ENCODE results near the gene SLC27A4. TPM values are rescaled to one million over a fixed set of nuclear protein-coding genes. Genes with fewer than 3 reads are reported as not detected.

Gene SLC27A4
- total and polyA plus RNA-seq, 12 donors: 6.6 to 40.0 (median 20.6) TPM

DNA sequence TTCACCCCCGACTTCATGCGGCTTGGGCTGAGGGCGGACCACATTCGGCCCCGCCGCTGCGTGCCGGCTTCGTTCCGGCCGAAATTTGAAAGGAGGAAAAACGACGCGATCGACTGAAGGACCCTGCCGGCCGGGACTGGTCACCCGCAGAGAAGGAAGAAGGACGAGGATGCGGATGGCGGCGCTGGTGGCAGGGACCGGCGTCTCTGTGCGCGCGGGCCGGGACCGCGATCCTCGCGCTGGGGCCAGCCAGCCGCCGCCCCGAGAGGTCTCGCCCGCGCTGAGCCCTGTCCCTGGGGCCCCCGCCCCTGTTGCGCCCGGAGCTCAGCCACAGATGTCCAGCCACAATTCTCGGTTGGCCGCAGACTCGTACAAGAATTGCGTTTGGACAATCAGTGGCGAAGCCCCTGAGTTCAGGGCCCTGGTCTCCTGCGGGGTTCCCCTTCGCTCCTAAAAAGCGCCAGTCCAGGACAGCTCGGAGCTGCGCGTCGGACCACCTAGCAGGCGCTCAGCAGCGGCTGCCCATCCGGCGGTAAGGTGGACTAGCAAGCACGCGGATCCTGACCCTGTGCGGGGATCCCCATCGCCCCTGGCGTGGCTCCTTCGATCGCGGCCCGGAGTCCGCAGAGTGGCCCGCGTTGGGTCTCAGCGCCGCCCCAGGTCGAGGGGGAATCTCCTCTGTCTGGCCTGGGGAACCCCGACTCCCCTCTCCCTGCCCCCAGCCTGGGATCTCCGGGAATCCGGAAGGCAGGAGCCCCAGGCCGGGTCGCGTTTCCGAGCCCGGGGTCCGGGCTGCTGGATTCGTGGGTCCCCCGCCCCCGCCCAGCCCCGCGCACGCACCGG, 52.2 kb downstream of the SLC27A4 start:
- Histone ChIP-seq H3K27me3 (no peaks in the 10 kb centered on the region), H3K4me1 (replicated peaks in 1 of 2) (no peaks in the 10 kb centered on the region), H3K4me3 (no peak overlapping the region), H3K9me3 (replicated peaks in 1 of 3) (no peaks in the 10 kb centered on the region), H3K36me3 (replicated peaks in 1 of 2) (peaks cover 0 to 24% of the 10 kb centered on the region in 2 donors), H3K27ac (no peak overlapping the region)
- WGBS, 4 donors: 86 to 89% (median 87%) methylated on average over 47 to 88 of the region's 88 CpGs
- intact Hi-C loops (cut with DNase I): no loop called here
- no peak for DNase-seq
- no peak for TF ChIP-seq POLR2A (IDR thresholded peaks at IDR 0.05)
- TF ChIP-seq, protein P1, sequence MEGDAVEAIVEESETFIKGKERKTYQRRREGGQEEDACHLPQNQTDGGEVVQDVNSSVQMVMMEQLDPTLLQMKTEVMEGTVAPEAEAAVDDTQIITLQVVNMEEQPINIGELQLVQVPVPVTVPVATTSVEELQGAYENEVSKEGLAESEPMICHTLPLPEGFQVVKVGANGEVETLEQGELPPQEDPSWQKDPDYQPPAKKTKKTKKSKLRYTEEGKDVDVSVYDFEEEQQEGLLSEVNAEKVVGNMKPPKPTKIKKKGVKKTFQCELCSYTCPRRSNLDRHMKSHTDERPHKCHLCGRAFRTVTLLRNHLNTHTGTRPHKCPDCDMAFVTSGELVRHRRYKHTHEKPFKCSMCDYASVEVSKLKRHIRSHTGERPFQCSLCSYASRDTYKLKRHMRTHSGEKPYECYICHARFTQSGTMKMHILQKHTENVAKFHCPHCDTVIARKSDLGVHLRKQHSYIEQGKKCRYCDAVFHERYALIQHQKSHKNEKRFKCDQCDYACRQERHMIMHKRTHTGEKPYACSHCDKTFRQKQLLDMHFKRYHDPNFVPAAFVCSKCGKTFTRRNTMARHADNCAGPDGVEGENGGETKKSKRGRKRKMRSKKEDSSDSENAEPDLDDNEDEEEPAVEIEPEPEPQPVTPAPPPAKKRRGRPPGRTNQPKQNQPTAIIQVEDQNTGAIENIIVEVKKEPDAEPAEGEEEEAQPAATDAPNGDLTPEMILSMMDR (IDR thresholded peaks at IDR 0.05): no peak

DNA sequence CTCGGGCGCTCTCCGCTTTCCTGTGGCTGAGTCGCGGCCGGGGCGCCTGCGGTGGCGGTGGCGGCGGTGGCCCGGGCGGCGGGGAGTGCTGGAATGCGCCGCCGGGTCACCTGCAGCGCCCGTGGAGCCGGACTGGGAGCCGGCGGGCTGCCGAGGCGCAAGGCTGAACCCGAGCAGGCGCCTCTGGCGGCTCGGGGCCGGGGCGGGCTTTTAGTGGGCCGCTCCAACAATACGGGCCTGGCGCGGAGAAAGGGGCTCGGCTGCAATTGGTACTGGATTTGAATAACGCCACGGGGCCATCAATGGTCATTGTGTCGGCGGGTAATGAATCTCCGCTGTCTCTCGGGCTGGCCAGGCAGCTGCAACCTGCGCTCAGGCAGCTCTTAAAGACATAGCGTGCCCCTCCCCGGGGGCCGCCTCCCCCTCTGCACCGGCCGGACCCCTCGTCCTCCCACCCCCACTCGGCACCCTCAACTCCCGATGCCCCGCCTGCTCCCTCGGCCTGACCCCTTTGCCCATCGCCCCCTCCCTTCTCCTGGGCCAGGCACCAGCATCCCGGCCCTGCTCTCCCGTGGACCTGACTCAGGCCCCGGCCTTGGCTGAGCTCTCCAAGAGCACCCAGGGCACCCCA, 52.9 kb downstream of the SLC27A4 start:
- DNase-seq: no peak
- Histone ChIP-seq H3K27ac (no peak overlapping the region), H3K27me3 (no peaks in the 10 kb centered on the region), H3K4me3 (no peak overlapping the region), H3K36me3 (replicated peaks in 1 of 2) (peaks cover 0 to 19% of the 10 kb centered on the region in 2 donors), H3K4me1 (replicated peaks in 1 of 2) (no peaks in the 10 kb centered on the region), H3K9me3 (replicated peaks in 1 of 3) (no peaks in the 10 kb centered on the region)
- TF ChIP-seq, protein P1 (IDR thresholded peaks at IDR 0.05): no peak
- intact Hi-C loops (cut with DNase I): no loop called here
- 56 to 69% (median 67%) methylated on average over 9 to 56 of the region's 56 CpGs for WGBS, 4 donors

DNA sequence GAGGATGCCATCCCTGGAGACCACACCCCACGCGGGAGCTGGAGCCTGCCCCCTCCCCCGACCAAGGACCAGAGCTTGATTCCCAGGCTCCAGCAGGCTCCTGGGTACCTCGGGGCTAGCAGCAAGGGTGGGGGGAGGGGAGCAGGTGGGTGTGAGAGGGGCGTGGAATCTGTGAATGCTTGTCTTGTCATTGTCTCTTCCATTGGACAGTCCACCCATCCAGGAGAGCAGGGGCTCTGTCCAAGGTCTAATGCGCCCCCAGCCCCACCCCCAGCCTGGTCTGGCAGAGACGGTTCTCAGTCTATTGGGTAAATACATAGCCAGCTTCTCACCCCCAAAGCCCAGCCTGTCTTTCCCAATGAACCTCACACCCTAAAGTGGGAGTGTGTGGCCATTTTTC, 53.6 kb downstream of the SLC27A4 start:
- intact Hi-C loops (cut with DNase I): no loop called here

More for the DNA sequence above, 53.6 kb downstream of the SLC27A4 start:
- Histone ChIP-seq H3K36me3 (replicated peaks in 1 of 2) (peaks cover 0 to 12% of the 10 kb centered on the region in 2 donors), H3K27ac (no peak overlapping the region), H3K9me3 (replicated peaks in 1 of 3) (no peaks in the 10 kb centered on the region), H3K27me3 (no peaks in the 10 kb centered on the region), H3K4me1 (replicated peaks in 1 of 2) (no peaks in the 10 kb centered on the region), H3K4me3 (no peak overlapping the region)
- 50 to 92% (median 70%) methylated on average over 2 to 7 of the region's 7 CpGs for WGBS, 4 donors
- no peak for TF ChIP-seq POLR2A (IDR thresholded peaks at IDR 0.05)
- TF ChIP-seq, protein P1 (IDR thresholded peaks at IDR 0.05): no peak
- no peak for DNase-seq
